Amygdala (tissue), 56 donors: ENCODE data around the gene EPHB4.
"Not testable (repeated sequence)": the region's sequence is repeated elsewhere in the genome, so short reads cannot be mapped to it uniquely, and the experiment has no call there.

Experiments used
- DNase-seq, 56 donors: peaks; one replicate each; lab custom pipeline; 2025; lab: John Stamatoyannopoulos, UW

The EPHB4 gene

GRCh38 chr7:100823140-100823525, 4.2 kb downstream of the EPHB4 start:
- no peak for DNase-seq

GRCh38 chr7:100822236-100823139, 4.8 kb downstream of the EPHB4 start:
- no peak for DNase-seq

- no peak for DNase-seq
Observed at GRCh38 chr7:100819586-100819985, 7.7 kb downstream of the EPHB4 start.

GRCh38 chr7:100818825-100819224, 8.5 kb downstream of the EPHB4 start:
- no peak for DNase-seq

GRCh38 chr7:100818366-100818765, 9.0 kb downstream of the EPHB4 start:
- no peak for DNase-seq

GRCh38 chr7:100817097-100817496, 10.2 kb downstream of the EPHB4 start:
- no peak for DNase-seq

GRCh38 chr7:100816515-100816914, 10.8 kb downstream of the EPHB4 start:
- DNase-seq, result not testable (repeated sequence)

- no peak for DNase-seq
Observed at GRCh38 chr7:100812729-100813128, 14.6 kb downstream of the EPHB4 start.

GRCh38 chr7:100811480-100811879, 15.8 kb downstream of the EPHB4 start:
- no peak for DNase-seq

- DNase-seq, result no peak
Observed at GRCh38 chr7:100808354-100808875, 18.9 kb downstream of the EPHB4 start.

GRCh38 chr7:100806883-100807282, 20.4 kb downstream of the EPHB4 start:
- not testable (repeated sequence) for DNase-seq

GRCh38 chr7:100806276-100806675, 21.0 kb downstream of the EPHB4 start:
- DNase-seq, result no peak

- DNase-seq, result no peak
Observed at GRCh38 chr7:100804681-100805431, 22.5 kb downstream of the EPHB4 start.

- peak in 50 of 56 donors; percentile 2 to 86 (median 54) for DNase-seq
Observed at GRCh38 chr7:100803398-100804161, 23.7 kb downstream of the EPHB4 start.

- DNase-seq, result no peak
Observed at GRCh38 chr7:100802951-100803350, 24.4 kb downstream of the EPHB4 start.

GRCh38 chr7:100801833-100802568, 25.3 kb downstream of the EPHB4 start:
- no peak for DNase-seq

- peak in 12 of 56 donors; percentile 2 to 36 (median 6) for DNase-seq
Observed at GRCh38 chr7:100799037-100799896, 28.1 kb downstream of the EPHB4 start.

- no peak for DNase-seq
Observed at GRCh38 chr7:100794741-100795140, 32.6 kb downstream of the EPHB4 start.
